SK-N-SH treated with all-trans-retinoic acid at 6 μM for 48 hours (cell line): Measurements from ENCODE around the gene ST14.

Source experiments
- ATAC-seq: fragments of 200-7000 bp; cut with Tn5 transposase; 3 replicates; pipeline ENCODE4 v1.9.1; 2020; ENCODE audit warnings: mild to moderate bottlenecking, moderate library complexity
- ARNTL ChIP-seq: fragments of 450-650 bp; formaldehyde crosslinking; IDR thresholded peaks from 2 replicates; pipeline ENCODE4 v1.5.0; 2020; ENCODE audit warnings: low read depth, mild to moderate bottlenecking, moderate library complexity, borderline replicate concordance
- BACH2 ChIP-seq: fragments of 250-450 bp; sonication (Bioruptor Pico); IDR thresholded peaks from 2 replicates; pipeline ENCODE4 v1.9.0; 2021; ENCODE audit warnings: mild to moderate bottlenecking, borderline replicate concordance
- CREB5 ChIP-seq: fragments of 250-450 bp; sonication (Bioruptor Pico); IDR thresholded peaks from 2 replicates; pipeline ENCODE4 v1.5.1; 2020; ENCODE audit warnings: low read depth, mild to moderate bottlenecking, moderate library complexity
- CSDC2 ChIP-seq: fragments of 250-450 bp; sonication (Bioruptor Pico); IDR thresholded peaks from 2 replicates; pipeline ENCODE4 v1.5.0; 2020; ENCODE audit warnings: mild to moderate bottlenecking, moderate library complexity
- ESRRG ChIP-seq: fragments of 250-450 bp; sonication (Bioruptor Pico); IDR thresholded peaks from 2 replicates; pipeline ENCODE4 v1.6.1; 2021; ENCODE audit warnings: mild to moderate bottlenecking
- GLIS3 ChIP-seq: fragments of 250-450 bp; sonication (Bioruptor Pico); IDR thresholded peaks from 2 replicates; pipeline ENCODE4 v1.5.0; 2020; ENCODE audit warnings: mild to moderate bottlenecking, moderate library complexity
- ISL1 ChIP-seq: fragments of 250-450 bp; sonication (Bioruptor Pico); IDR thresholded peaks from 2 replicates; pipeline ENCODE4 v2.1.2; 2022; ENCODE audit warnings: mild to moderate bottlenecking, moderate library complexity
- OSR1 ChIP-seq: fragments of 250-450 bp; sonication (Bioruptor Pico); IDR thresholded peaks from 2 replicates; pipeline ENCODE4 v1.8.0; 2022; ENCODE audit warnings: moderate library complexity, mild to moderate bottlenecking, inconsistent platforms
- PATZ1 ChIP-seq: fragments of 250-450 bp; sonication (Bioruptor Pico); IDR thresholded peaks from 2 replicates; pipeline ENCODE4 v1.8.0; 2020; ENCODE audit warnings: mild to moderate bottlenecking, moderate library complexity, borderline replicate concordance
- POU6F1 ChIP-seq: fragments of 250-450 bp; sonication (Bioruptor Pico); IDR thresholded peaks from 2 replicates; pipeline ENCODE4 v1.8.0; 2021; ENCODE audit warnings: low read depth, mild to moderate bottlenecking, moderate library complexity, borderline replicate concordance
- PPARA ChIP-seq: fragments of 250-450 bp; sonication (Bioruptor Pico); IDR thresholded peaks from 2 replicates; pipeline ENCODE4 v1.5.0; 2020; ENCODE audit warnings: mild to moderate bottlenecking, borderline replicate concordance
- RARB ChIP-seq: fragments of 250-450 bp; sonication (Bioruptor Pico); IDR thresholded peaks from 2 replicates; pipeline ENCODE4 v1.8.0; 2021; ENCODE audit warnings: mild to moderate bottlenecking, moderate library complexity
- SNAI2 ChIP-seq: fragments of 250-450 bp; sonication (Bioruptor Pico); IDR thresholded peaks from 2 replicates; pipeline ENCODE4 v1.5.0; 2020; ENCODE audit warnings: mild to moderate bottlenecking, moderate library complexity
- TOX ChIP-seq: fragments of 250-450 bp; sonication (Bioruptor Pico); IDR thresholded peaks from 2 replicates; pipeline ENCODE4 v1.8.0; 2021; ENCODE audit warnings: mild to moderate bottlenecking, moderate library complexity, borderline replicate concordance
- TSHZ2 ChIP-seq: fragments of 250-450 bp; sonication (Bioruptor Pico); IDR thresholded peaks from 2 replicates; pipeline ENCODE4 v1.5.0; 2020; ENCODE audit warnings: mild to moderate bottlenecking, moderate library complexity
- ZC3H10 ChIP-seq: fragments of 250-450 bp; sonication (Bioruptor Pico); IDR thresholded peaks from 2 replicates; pipeline ENCODE4 v1.5.1; 2021; ENCODE audit warnings: mild to moderate bottlenecking, moderate library complexity
- ZFP3 ChIP-seq: fragments of 250-450 bp; sonication (Bioruptor Pico); IDR thresholded peaks from 2 replicates; pipeline ENCODE4 v1.5.0; 2020; ENCODE audit warnings: mild to moderate bottlenecking, moderate library complexity
- ZFP30 ChIP-seq: fragments of 450-650 bp; formaldehyde crosslinking; IDR thresholded peaks from 2 replicates; pipeline ENCODE4 v1.5.0; 2022; ENCODE audit warnings: mild to moderate bottlenecking, moderate library complexity
- ZNF565 ChIP-seq: fragments of 450-650 bp; formaldehyde crosslinking; conservative IDR thresholded peaks from 2 replicates; pipeline ENCODE4 v1.5.0; 2020; ENCODE audit warnings: low read depth, mild to moderate bottlenecking, moderate library complexity
- ZNF70 ChIP-seq: fragments of 450-650 bp; formaldehyde crosslinking; IDR thresholded peaks from 2 replicates; pipeline ENCODE4 v1.5.0; 2020; ENCODE audit warnings: mild to moderate bottlenecking, moderate library complexity
- ZNF8 ChIP-seq: fragments of 450-650 bp; formaldehyde crosslinking; IDR thresholded peaks from 2 replicates; pipeline ENCODE4 v1.5.0; 2020; ENCODE audit warnings: mild to moderate bottlenecking, moderate library complexity

ST14 gene

GRCh38 chr11:130118636-130119387 is 40.8 kb upstream of the ST14 start (continued):
- TF ChIP-seq PATZ1 (no peak), ZC3H10 (CRISPR knock-in tag) (no peak), ARNTL (CRISPR knock-in tag) (no peak), CSDC2 (CRISPR knock-in tag) (no peak), ZFP30 (CRISPR knock-in tag) (no peak)

GRCh38 chr11:130120045-130120444 is 39.5 kb upstream of the ST14 start:
- ATAC-seq, result no peak
- TF ChIP-seq ARNTL (CRISPR knock-in tag) (no peak), BACH2 (CRISPR knock-in tag) (no peak), SNAI2 (CRISPR knock-in tag) (no peak), POU6F1 (CRISPR knock-in tag) (no peak), OSR1 (CRISPR knock-in tag) (no peak), ZFP3 (CRISPR knock-in tag) (no peak), ZFP30 (CRISPR knock-in tag) (no peak), PATZ1 (no peak), ZNF70 (CRISPR knock-in tag) (no peak), ZC3H10 (CRISPR knock-in tag) (no peak), ZNF565 (CRISPR knock-in tag) (no peak), ISL1 (CRISPR knock-in tag) (no peak), RARB (CRISPR knock-in tag) (no peak), ESRRG (CRISPR knock-in tag) (no peak), TOX (CRISPR knock-in tag) (no peak), ZNF8 (CRISPR knock-in tag) (no peak)

GRCh38 chr11:130121445-130121978 is 38.1 kb upstream of the ST14 start:
- ATAC-seq, result no peak
- TF ChIP-seq POU6F1 (CRISPR knock-in tag) (no peak), ESRRG (CRISPR knock-in tag) (no peak), OSR1 (CRISPR knock-in tag) (no peak), ZNF565 (CRISPR knock-in tag) (no peak), GLIS3 (no peak), RARB (CRISPR knock-in tag) (no peak), TOX (CRISPR knock-in tag) (no peak), CREB5 (no peak), BACH2 (CRISPR knock-in tag) (no peak), ISL1 (CRISPR knock-in tag) (no peak), ZNF8 (CRISPR knock-in tag) (no peak), ZFP30 (CRISPR knock-in tag) (no peak), ARNTL (CRISPR knock-in tag) (no peak), TSHZ2 (CRISPR knock-in tag) (no peak), ZC3H10 (CRISPR knock-in tag) (no peak), PPARA (CRISPR knock-in tag) (no peak), ZNF70 (CRISPR knock-in tag) (no peak), SNAI2 (CRISPR knock-in tag) (no peak)
- TF ChIP-seq, all 23 proteins: peak for 0
